HCT116 (cell line): Measurements from ENCODE around the gene STX16.
"Not testable (repeated sequence)": the region's sequence is repeated elsewhere in the genome, so short reads cannot be mapped to it uniquely, and the experiment has no call there.

Experiments used
- ATF3 ChIP-seq: IDR thresholded peaks from 2 replicates; pipeline ENCODE4 v1.6.1; 2012
- CEBPB ChIP-seq: IDR thresholded peaks from 2 replicates; pipeline ENCODE4 v1.6.1; 2012; ENCODE audit warnings: low read depth
- CTCF ChIP-seq, 3 experiments: fragments of 200-600 bp in 1 of 3; sonication (generic) in 1 of 3; IDR thresholded peaks in 2 of 3; conservative IDR thresholded peaks in 1 of 3; 2 replicates each; pipeline ENCODE4 v1.5.1; 2012 to 2017; ENCODE audit warnings: low read depth in 2 of 3, low read length in 2 of 3, antibody characterized with exemption in 1 of 3, borderline replicate concordance in 1 of 3, control low read depth in 1 of 3, mild to moderate bottlenecking in 1 of 3, mixed read lengths in 1 of 3, mixed run types in 1 of 3, moderate library complexity in 1 of 3; ENCODE audit not compliant: insufficient read depth in 1 of 3
- EZH2 ChIP-seq: fragments of 200-600 bp; sonication (generic); IDR thresholded peaks from 2 replicates; pipeline ENCODE4 v1.6.1; 2017; ENCODE audit warnings: antibody characterized with exemption, mixed run types
- EZH2phosphoT487 ChIP-seq: fragments of 200-600 bp; IDR thresholded peaks from 2 replicates; pipeline ENCODE4 v1.6.1; 2018; ENCODE audit warnings: antibody characterized with exemption, borderline replicate concordance
- JUND ChIP-seq: IDR thresholded peaks from 2 replicates; pipeline ENCODE4 v1.6.1; 2012
- POLR2A ChIP-seq: IDR thresholded peaks from 2 replicates; pipeline ENCODE4 v1.7.0; 2011; ENCODE audit warnings: borderline replicate concordance; ENCODE audit not compliant: insufficient read depth, insufficient read length; ENCODE audit errors: extremely low read depth
- POLR2AphosphoS5 ChIP-seq: IDR thresholded peaks from 2 replicates; pipeline ENCODE4 v1.6.1; 2011; ENCODE audit warnings: mild to moderate bottlenecking, low read depth, low read length, moderate library complexity
- RAD21 ChIP-seq: IDR thresholded peaks from 2 replicates; pipeline ENCODE4 v1.6.1; 2012; ENCODE audit warnings: low read depth, mild to moderate bottlenecking
- SP1 ChIP-seq: IDR thresholded peaks from 2 replicates; pipeline ENCODE4 v1.6.1; 2012; ENCODE audit warnings: low read depth
- ZBTB33 ChIP-seq: IDR thresholded peaks from 2 replicates; pipeline ENCODE4 v1.6.1; 2011; ENCODE audit warnings: mild to moderate bottlenecking, low read length, moderate library complexity; ENCODE audit not compliant: insufficient replicate concordance; ENCODE audit errors: extremely low read depth

- TF ChIP-seq EZH2phosphoT487; RAD21; CTCF (IDR thresholded peaks at IDR 0.05 in 2 of 3, conservative IDR thresholded peaks at IDR 0.05 in 1 of 3; ENCODE audit: borderline replicate concordance in 1 of 3, insufficient read depth in 1 of 3, low read depth in 2 of 3, low read length in 2 of 3); ATF3; POLR2AphosphoS5; POLR2A; ZBTB33; JUND; EZH2; SP1; CEBPB: not testable (repeated sequence)
These were observed 8.2 kb upstream of the STX16 start for GRCh38 chr20:58642896-58643295.
